Measurements from ENCODE around the gene HMOX2. TPM values are rescaled to one million over a fixed set of nuclear protein-coding genes. Genes with fewer than 3 reads are reported as not detected.

The HMOX2 gene
- total RNA-seq, result 53.8 TPM
- long read RNA-seq, transcript HMOX2-205 (7 exons, 1,797 nt), result minor isoform, 13 of 119 reads
- long read RNA-seq, transcript HMOX2-208 (6 exons, 2,147 nt), result major isoform, 85 of 119 reads
- long read RNA-seq, partial matches to known transcripts, result 3 of 119 reads
- long read RNA-seq, other reads (novel, unspliced or antisense), result 16 of 119 reads

- intact Hi-C loops (cut with DNase I), result no loop called here
- peak; percentile 97 for ATAC-seq
- H3K27ac ChIP-seq, result peak within 1 kb of the TSS; percentile 94
- peaks cover 41% of the 10 kb centered on the region for H3K4me1 ChIP-seq
- no peaks in the 10 kb centered on the region for H3K36me3 ChIP-seq
- H3K4me3 ChIP-seq, result peak within 1 kb of the TSS; percentile 99
- H3K9me3 ChIP-seq, result no peaks in the 10 kb centered on the region
- DNase-seq, result peak; percentile 95
- H3K27me3 ChIP-seq (ENCODE audit: low read depth), result no peaks in the 10 kb centered on the region
- peak; percentile 58 for TF ChIP-seq CTCF (IDR thresholded peaks at IDR 0.05)
These were observed at the start of gene HMOX2 for GRCh38 chr16:4475880-4476788. Gene HMOX2 (plus strand): TSS chr16:4476398. CDS start chr16:4505525, 29,127 bp downstream.

GRCh38 chr16:4426722-4427372 lies 49.4 kb upstream of the HMOX2 start:
- intact Hi-C loops (cut with DNase I), result no loop called here
- no peaks in the 10 kb centered on the region for H3K27me3 ChIP-seq (ENCODE audit: low read depth)
- peaks cover 15% of the 10 kb centered on the region for H3K4me1 ChIP-seq
- no peak for DNase-seq
- peaks cover 12% of the 10 kb centered on the region for H3K36me3 ChIP-seq
- TF ChIP-seq CTCF (IDR thresholded peaks at IDR 0.05), result no peak
- no peaks in the 10 kb centered on the region for H3K9me3 ChIP-seq
- no peak for ATAC-seq
- H3K4me3 ChIP-seq, result peak overlapping the region; percentile 95
- no peak overlapping the region for H3K27ac ChIP-seq

- no peak overlapping the region for H3K4me3 ChIP-seq
- peaks cover 15% of the 10 kb centered on the region for H3K4me1 ChIP-seq
- no peaks in the 10 kb centered on the region for H3K27me3 ChIP-seq (ENCODE audit: low read depth)
- no peak for TF ChIP-seq CTCF (IDR thresholded peaks at IDR 0.05)
- ATAC-seq, result no peak
- H3K27ac ChIP-seq, result no peak overlapping the region
- no peak for DNase-seq
- H3K9me3 ChIP-seq, result no peaks in the 10 kb centered on the region
- intact Hi-C loops (cut with DNase I), result no loop called here
- H3K36me3 ChIP-seq, result peaks cover 15% of the 10 kb centered on the region
These were observed 47.7 kb upstream of the HMOX2 start for GRCh38 chr16:4428500-4428899.

GRCh38 chr16:4431023-4431422 lies 45.2 kb upstream of the HMOX2 start:
- H3K36me3 ChIP-seq, result peaks cover 38% of the 10 kb centered on the region
- H3K4me1 ChIP-seq, result peaks cover 9% of the 10 kb centered on the region
- ATAC-seq (no peak), DNase-seq (no peak)
- no peaks in the 10 kb centered on the region for H3K27me3 ChIP-seq (ENCODE audit: low read depth)
- intact Hi-C loops (cut with DNase I), result no loop called here
- H3K9me3 ChIP-seq, result no peaks in the 10 kb centered on the region
- H3K4me3 ChIP-seq, result no peak overlapping the region
- H3K27ac ChIP-seq, result no peak overlapping the region
- TF ChIP-seq CTCF (IDR thresholded peaks at IDR 0.05), result no peak

GRCh38 chr16:4433228-4433627 lies 43.0 kb upstream of the HMOX2 start:
- H3K27me3 ChIP-seq (ENCODE audit: low read depth), result no peaks in the 10 kb centered on the region
- intact Hi-C loops (cut with DNase I), result no loop called here
- no peak for TF ChIP-seq CTCF (IDR thresholded peaks at IDR 0.05)
- H3K4me1 ChIP-seq, result no peaks in the 10 kb centered on the region
- no peak for ATAC-seq
- H3K9me3 ChIP-seq, result no peaks in the 10 kb centered on the region
- H3K36me3 ChIP-seq, result peaks cover 60% of the 10 kb centered on the region
- DNase-seq, result no peak
- no peak overlapping the region for H3K4me3 ChIP-seq
- H3K27ac ChIP-seq, result no peak overlapping the region
